GM12891 (cell line): ENCODE data around the gene CLDN12.

ENCODE experiments used
- PAX5 ChIP-seq: IDR thresholded peaks from 2 replicates; pipeline ENCODE4 v1.6.1; 2011; ENCODE audit warnings: low read length, moderate library complexity, mild to moderate bottlenecking; ENCODE audit not compliant: insufficient read depth, severe bottlenecking
- POLR2A ChIP-seq: IDR thresholded peaks from 2 replicates; pipeline ENCODE4 v1.6.1; 2011; ENCODE audit warnings: low read depth, low read length, control low read depth
- POLR2AphosphoS5 ChIP-seq: IDR thresholded peaks from 2 replicates; pipeline ENCODE4 v1.6.1; 2011; ENCODE audit warnings: low read depth, low read length, control low read depth
- SPI1 ChIP-seq: IDR thresholded peaks from 2 replicates; pipeline ENCODE4 v1.6.1; 2011; ENCODE audit warnings: low read depth, low read length, control low read depth
- TAF1 ChIP-seq: IDR thresholded peaks from 2 replicates; pipeline ENCODE4 v1.6.1; 2011; ENCODE audit warnings: low read depth, low read length, control low read depth

- TF ChIP-seq TAF1 = no peak
- no peak for TF ChIP-seq POLR2A
- no peak for TF ChIP-seq SPI1
- no peak for TF ChIP-seq POLR2AphosphoS5
- no peak for TF ChIP-seq PAX5
Observed at GRCh38 chr7:90383422-90383821, 19.8 kb upstream of the CLDN12 start.
